ENCODE data around the gene FMN2.

The FMN2 gene

GRCh38 chr1:240134596-240134995 is 42.9 kb downstream of the FMN2 start:
- TF ChIP-seq CTCF (IDR thresholded peaks at IDR 0.05), result no peak
- no peak for DNase-seq (ENCODE audit: low spot score)
- Histone ChIP-seq H3K27ac (no peak overlapping the region), H3K4me3 (no peak overlapping the region)

- no peak for TF ChIP-seq CTCF (IDR thresholded peaks at IDR 0.05)
- Histone ChIP-seq H3K4me3 (no peak overlapping the region), H3K27ac (no peak overlapping the region)
- no peak for DNase-seq (ENCODE audit: low spot score)
Observed at GRCh38 chr1:240136402-240136801, 44.7 kb downstream of the FMN2 start.

- TF ChIP-seq CTCF (IDR thresholded peaks at IDR 0.05), result no peak
- Histone ChIP-seq H3K4me3 (no peak overlapping the region), H3K27ac (no peak overlapping the region)
- DNase-seq (ENCODE audit: low spot score), result no peak
Observed at GRCh38 chr1:240138867-240139266, 47.2 kb downstream of the FMN2 start.

GRCh38 chr1:240139511-240139910 is 47.8 kb downstream of the FMN2 start:
- H3K4me3 ChIP-seq, result no peak overlapping the region
- TF ChIP-seq CTCF (IDR thresholded peaks at IDR 0.05), result no peak
- H3K27ac ChIP-seq, result no peak overlapping the region
- no peak for DNase-seq (ENCODE audit: low spot score)

- DNase-seq (ENCODE audit: low spot score), result no peak
- H3K4me3 ChIP-seq, result no peak overlapping the region
- TF ChIP-seq CTCF (IDR thresholded peaks at IDR 0.05), result no peak
- H3K27ac ChIP-seq, result no peak overlapping the region
Observed at GRCh38 chr1:240145120-240145519, 53.4 kb downstream of the FMN2 start.

- no peak overlapping the region for H3K27ac ChIP-seq
- H3K4me3 ChIP-seq, result no peak overlapping the region
- TF ChIP-seq CTCF (IDR thresholded peaks at IDR 0.05), result no peak
- no peak for DNase-seq (ENCODE audit: low spot score)
Observed at GRCh38 chr1:240148333-240148732, 56.6 kb downstream of the FMN2 start.

- no peak overlapping the region for H3K4me3 ChIP-seq
- no peak overlapping the region for H3K27ac ChIP-seq
- no peak for DNase-seq (ENCODE audit: low spot score)
- no peak for TF ChIP-seq CTCF (IDR thresholded peaks at IDR 0.05)
Observed at GRCh38 chr1:240149484-240150094, 57.9 kb downstream of the FMN2 start.

Measured in coronary artery (tissue), 2 donors.